HepG2 (cell line): Measurements from ENCODE around the gene C16orf87. TPM values are rescaled to one million over a fixed set of nuclear protein-coding genes. Genes with fewer than 3 reads are reported as not detected.

Experiments used
- CREB1 ChIP-seq, 2 experiments: fragments of 450-650 bp in 1 of 2; IDR thresholded peaks; 2 replicates each; pipeline ENCODE4 v1.6.1; 2016 to 2017; ENCODE audit warnings: control low read depth in 1 of 2, mild to moderate bottlenecking in 1 of 2, missing compliant biosample characterization in 1 of 2, missing genetic modification characterization in 1 of 2
- KMT2B ChIP-seq: IDR thresholded peaks from 2 replicates; pipeline ENCODE4 v1.6.1; 2016; ENCODE audit warnings: missing genetic modification reagents, missing compliant biosample characterization
- NR2F6 ChIP-seq, 2 experiments: IDR thresholded peaks; 2 replicates each; pipeline ENCODE4 v1.6.1; 2016; ENCODE audit warnings: antibody characterized with exemption in 1 of 2, mild to moderate bottlenecking in 1 of 2
- SRSF1 ChIP-seq: fragments of 200-400 bp; formaldehyde crosslinking; optimal IDR thresholded peaks from 2 replicates; pipeline ENCODE3; 2017; ENCODE audit warnings: mild to moderate bottlenecking, low read depth, low read length, moderate library complexity
- SYNCRIP ChIP-seq: fragments of 200-400 bp; formaldehyde crosslinking; IDR thresholded peaks from 2 replicates; pipeline ENCODE4 v1.6.1; 2018; ENCODE audit warnings: mild to moderate bottlenecking, low read depth, low read length; ENCODE audit not compliant: insufficient read depth
- TGIF2 ChIP-seq: IDR thresholded peaks from 2 replicates; pipeline ENCODE4 v1.6.1; 2016; ENCODE audit warnings: control low read depth, missing compliant biosample characterization
- ZNF337 ChIP-seq: sonication (generic); formaldehyde crosslinking; IDR thresholded peaks from 2 replicates; pipeline ENCODE4 v1.5.1; 2020; ENCODE audit warnings: missing genetic modification reagents, low read depth, mild to moderate bottlenecking, borderline replicate concordance
- ZNF570 ChIP-seq: sonication (generic); formaldehyde crosslinking; IDR thresholded peaks from 2 replicates; pipeline ENCODE4 v1.4.0; 2020; ENCODE audit warnings: mild to moderate bottlenecking, missing genetic modification reagents, borderline replicate concordance
- polyA plus RNA-seq, 8 experiments: library from polyadenylated mRNA; depleted of rRNA in 3 of 8; stranded (reverse) in 7 of 8; unstranded in 1 of 8; fragments of >200 nt; fragmentation: Illumina TruSeq in 4 of 8; extraction: Trizol in 4 of 8; gene quantifications; 2 replicates each; pipeline versions ENCODE4 v1.2.1 to v1.2.3, GENCODE V29; 2011 to 2016; ENCODE audit warnings: low read depth in 4 of 8, missing spikeins in 1 of 8, mixed read lengths in 1 of 8; ENCODE audit not compliant: insufficient read depth in 1 of 8
- total RNA-seq, 5 experiments: library from RNA; depleted of rRNA; stranded (reverse); fragments of >200 nt; fragmentation: Illumina TruSeq; extraction: Trizol; gene quantifications; 2 replicates each; pipeline ENCODE4 v1.2.3, GENCODE V29; 2016; ENCODE audit warnings: low read depth in 1 of 5
- TF ChIP-seq, protein P1 (sequence below): sonication (generic); formaldehyde crosslinking; IDR thresholded peaks from 2 replicates; pipeline ENCODE4 v1.5.0; 2020; ENCODE audit warnings: mild to moderate bottlenecking, missing genetic modification reagents, moderate library complexity
- TF ChIP-seq, protein P2 (sequence below): sonication (generic); formaldehyde crosslinking; IDR thresholded peaks from 2 replicates; pipeline ENCODE4 v1.5.0; 2020; ENCODE audit warnings: mild to moderate bottlenecking, missing genetic modification reagents
- TF ChIP-seq, protein P3 (sequence below): sonication (generic); formaldehyde crosslinking; IDR thresholded peaks from 2 replicates; pipeline ENCODE4 v1.4.0; 2020; ENCODE audit warnings: missing genetic modification reagents, mild to moderate bottlenecking, borderline replicate concordance
- TF ChIP-seq, protein P4 (sequence below): sonication (generic); formaldehyde crosslinking; IDR thresholded peaks from 2 replicates; pipeline ENCODE4 v1.5.0; 2020; ENCODE audit warnings: missing genetic modification reagents
- TF ChIP-seq, protein P5 (sequence below): sonication (generic); formaldehyde crosslinking; IDR thresholded peaks from 2 replicates; pipeline ENCODE4 v1.8.0; 2022; ENCODE audit warnings: low read depth, missing genetic modification reagents
- TF ChIP-seq, protein P6 (sequence below): sonication (generic); formaldehyde crosslinking; conservative IDR thresholded peaks from 2 replicates; pipeline ENCODE4 v1.5.0; 2020; ENCODE audit warnings: missing genetic modification reagents
- TF ChIP-seq, protein P7 (sequence below): sonication (generic); formaldehyde crosslinking; IDR thresholded peaks from 2 replicates; pipeline ENCODE4 v1.4.0; 2020; ENCODE audit warnings: missing genetic modification reagents

C16orf87 gene
- total and polyA plus RNA-seq, 2 of the 13 experiments (the other 11 are each of a cell fraction or from before 2014, with no cell fraction given): 8.6 to 19.5 TPM

DNA sequence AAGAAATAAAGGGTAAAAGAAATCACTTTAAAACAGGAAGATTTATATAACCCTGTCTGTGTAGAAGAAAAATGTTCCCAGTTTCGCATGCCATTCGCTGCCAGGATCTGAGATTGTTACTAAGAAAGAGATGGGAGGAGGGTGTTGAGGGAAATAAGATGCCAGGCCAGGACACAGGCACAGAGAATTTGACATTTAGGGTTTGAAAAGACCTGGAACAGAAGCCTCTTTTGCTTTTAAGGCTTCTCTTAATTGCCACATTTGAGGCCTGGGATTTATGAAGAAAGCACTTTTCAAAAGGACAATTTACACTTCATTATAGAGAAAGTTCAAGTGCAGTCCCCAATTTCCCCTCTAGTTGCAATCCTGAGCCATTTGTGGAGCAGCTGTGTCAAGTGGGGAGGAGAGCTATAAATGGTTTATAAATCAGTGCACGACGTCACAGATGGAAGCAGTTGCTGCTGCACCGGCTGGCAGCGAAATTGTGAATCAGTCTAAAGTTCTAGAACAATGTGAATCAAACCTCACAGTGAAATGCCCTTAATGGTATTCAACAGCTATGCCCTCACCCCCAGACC, 26.5 kb upstream of the C16orf87 start (continued):
- TF ChIP-seq NR2F6 (IDR thresholded peaks at IDR 0.05) (no peak), NR2F6 (CRISPR knock-in tag; IDR thresholded peaks at IDR 0.05) (no peak), KMT2B (CRISPR knock-in tag) (no peak), ZNF570 (no peak), TGIF2 (0 out of 2 replicates have a peak, but pooled peaks have one; percentile 37), SYNCRIP (no peak), ZNF337 (CRISPR knock-in tag) (no peak), CREB1 (IDR thresholded peaks at IDR 0.05) (no peak), CREB1 (CRISPR knock-in tag; IDR thresholded peaks at IDR 0.05) (peak; percentile 39; the same call in 1 of the 2 replicates), SRSF1 (no peak)
- TF ChIP-seq, protein P1, sequence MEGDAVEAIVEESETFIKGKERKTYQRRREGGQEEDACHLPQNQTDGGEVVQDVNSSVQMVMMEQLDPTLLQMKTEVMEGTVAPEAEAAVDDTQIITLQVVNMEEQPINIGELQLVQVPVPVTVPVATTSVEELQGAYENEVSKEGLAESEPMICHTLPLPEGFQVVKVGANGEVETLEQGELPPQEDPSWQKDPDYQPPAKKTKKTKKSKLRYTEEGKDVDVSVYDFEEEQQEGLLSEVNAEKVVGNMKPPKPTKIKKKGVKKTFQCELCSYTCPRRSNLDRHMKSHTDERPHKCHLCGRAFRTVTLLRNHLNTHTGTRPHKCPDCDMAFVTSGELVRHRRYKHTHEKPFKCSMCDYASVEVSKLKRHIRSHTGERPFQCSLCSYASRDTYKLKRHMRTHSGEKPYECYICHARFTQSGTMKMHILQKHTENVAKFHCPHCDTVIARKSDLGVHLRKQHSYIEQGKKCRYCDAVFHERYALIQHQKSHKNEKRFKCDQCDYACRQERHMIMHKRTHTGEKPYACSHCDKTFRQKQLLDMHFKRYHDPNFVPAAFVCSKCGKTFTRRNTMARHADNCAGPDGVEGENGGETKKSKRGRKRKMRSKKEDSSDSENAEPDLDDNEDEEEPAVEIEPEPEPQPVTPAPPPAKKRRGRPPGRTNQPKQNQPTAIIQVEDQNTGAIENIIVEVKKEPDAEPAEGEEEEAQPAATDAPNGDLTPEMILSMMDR (CRISPR knock-in tag): peak; percentile 49
- TF ChIP-seq, protein P2, sequence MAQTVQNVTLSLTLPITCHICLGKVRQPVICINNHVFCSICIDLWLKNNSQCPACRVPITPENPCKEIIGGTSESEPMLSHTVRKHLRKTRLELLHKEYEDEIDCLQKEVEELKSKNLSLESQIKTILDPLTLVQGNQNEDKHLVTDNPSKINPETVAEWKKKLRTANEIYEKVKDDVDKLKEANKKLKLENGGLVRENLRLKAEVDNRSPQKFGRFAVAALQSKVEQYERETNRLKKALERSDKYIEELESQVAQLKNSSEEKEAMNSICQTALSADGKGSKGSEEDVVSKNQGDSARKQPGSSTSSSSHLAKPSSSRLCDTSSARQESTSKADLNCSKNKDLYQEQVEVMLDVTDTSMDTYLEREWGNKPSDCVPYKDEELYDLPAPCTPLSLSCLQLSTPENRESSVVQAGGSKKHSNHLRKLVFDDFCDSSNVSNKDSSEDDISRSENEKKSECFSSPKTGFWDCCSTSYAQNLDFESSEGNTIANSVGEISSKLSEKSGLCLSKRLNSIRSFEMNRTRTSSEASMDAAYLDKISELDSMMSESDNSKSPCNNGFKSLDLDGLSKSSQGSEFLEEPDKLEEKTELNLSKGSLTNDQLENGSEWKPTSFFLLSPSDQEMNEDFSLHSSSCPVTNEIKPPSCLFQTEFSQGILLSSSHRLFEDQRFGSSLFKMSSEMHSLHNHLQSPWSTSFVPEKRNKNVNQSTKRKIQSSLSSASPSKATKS: no peak
- TF ChIP-seq, protein P3, sequence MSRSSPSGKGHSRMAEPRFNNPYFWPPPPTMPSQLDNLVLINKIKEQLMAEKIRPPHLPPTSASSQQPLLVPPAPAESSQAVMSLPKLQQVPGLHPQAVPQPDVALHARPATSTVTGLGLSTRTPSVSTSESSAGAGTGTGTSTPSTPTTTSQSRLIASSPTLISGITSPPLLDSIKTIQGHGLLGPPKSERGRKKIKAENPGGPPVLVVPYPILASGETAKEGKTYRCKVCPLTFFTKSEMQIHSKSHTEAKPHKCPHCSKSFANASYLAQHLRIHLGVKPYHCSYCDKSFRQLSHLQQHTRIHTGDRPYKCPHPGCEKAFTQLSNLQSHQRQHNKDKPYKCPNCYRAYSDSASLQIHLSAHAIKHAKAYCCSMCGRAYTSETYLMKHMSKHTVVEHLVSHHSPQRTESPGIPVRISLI (CRISPR knock-in tag): no peak
- TF ChIP-seq, protein P4, sequence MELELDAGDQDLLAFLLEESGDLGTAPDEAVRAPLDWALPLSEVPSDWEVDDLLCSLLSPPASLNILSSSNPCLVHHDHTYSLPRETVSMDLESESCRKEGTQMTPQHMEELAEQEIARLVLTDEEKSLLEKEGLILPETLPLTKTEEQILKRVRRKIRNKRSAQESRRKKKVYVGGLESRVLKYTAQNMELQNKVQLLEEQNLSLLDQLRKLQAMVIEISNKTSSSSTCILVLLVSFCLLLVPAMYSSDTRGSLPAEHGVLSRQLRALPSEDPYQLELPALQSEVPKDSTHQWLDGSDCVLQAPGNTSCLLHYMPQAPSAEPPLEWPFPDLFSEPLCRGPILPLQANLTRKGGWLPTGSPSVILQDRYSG (CRISPR knock-in tag): no peak
- TF ChIP-seq, protein P5, sequence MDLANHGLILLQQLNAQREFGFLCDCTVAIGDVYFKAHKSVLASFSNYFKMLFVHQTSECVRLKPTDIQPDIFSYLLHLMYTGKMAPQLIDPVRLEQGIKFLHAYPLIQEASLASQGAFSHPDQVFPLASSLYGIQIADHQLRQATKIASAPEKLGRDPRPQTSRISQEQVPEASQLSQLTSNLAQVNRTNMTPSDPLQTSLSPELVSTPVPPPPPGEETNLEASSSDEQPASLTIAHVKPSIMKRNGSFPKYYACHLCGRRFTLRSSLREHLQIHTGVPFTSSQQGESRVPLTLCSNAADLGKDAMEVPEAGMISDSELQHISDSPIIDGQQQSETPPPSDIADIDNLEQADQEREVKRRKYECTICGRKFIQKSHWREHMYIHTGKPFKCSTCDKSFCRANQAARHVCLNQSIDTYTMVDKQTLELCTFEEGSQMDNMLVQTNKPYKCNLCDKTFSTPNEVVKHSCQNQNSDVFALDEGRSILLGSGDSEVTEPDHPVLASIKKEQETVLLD (CRISPR knock-in tag): no peak
- TF ChIP-seq, protein P6, sequence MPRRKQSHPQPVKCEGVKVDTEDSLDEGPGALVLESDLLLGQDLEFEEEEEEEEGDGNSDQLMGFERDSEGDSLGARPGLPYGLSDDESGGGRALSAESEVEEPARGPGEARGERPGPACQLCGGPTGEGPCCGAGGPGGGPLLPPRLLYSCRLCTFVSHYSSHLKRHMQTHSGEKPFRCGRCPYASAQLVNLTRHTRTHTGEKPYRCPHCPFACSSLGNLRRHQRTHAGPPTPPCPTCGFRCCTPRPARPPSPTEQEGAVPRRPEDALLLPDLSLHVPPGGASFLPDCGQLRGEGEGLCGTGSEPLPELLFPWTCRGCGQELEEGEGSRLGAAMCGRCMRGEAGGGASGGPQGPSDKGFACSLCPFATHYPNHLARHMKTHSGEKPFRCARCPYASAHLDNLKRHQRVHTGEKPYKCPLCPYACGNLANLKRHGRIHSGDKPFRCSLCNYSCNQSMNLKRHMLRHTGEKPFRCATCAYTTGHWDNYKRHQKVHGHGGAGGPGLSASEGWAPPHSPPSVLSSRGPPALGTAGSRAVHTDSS (CRISPR knock-in tag): no peak
- TF ChIP-seq, protein P7, sequence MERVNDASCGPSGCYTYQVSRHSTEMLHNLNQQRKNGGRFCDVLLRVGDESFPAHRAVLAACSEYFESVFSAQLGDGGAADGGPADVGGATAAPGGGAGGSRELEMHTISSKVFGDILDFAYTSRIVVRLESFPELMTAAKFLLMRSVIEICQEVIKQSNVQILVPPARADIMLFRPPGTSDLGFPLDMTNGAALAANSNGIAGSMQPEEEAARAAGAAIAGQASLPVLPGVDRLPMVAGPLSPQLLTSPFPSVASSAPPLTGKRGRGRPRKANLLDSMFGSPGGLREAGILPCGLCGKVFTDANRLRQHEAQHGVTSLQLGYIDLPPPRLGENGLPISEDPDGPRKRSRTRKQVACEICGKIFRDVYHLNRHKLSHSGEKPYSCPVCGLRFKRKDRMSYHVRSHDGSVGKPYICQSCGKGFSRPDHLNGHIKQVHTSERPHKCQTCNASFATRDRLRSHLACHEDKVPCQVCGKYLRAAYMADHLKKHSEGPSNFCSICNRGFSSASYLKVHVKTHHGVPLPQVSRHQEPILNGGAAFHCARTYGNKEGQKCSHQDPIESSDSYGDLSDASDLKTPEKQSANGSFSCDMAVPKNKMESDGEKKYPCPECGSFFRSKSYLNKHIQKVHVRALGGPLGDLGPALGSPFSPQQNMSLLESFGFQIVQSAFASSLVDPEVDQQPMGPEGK (CRISPR knock-in tag): no peak
